PFSK-1 (cell line): Measurements from ENCODE around the gene ZFP82.

Source experiments
- FOXP2 ChIP-seq: optimal IDR thresholded peaks from 2 replicates; pipeline ENCODE3; 2011; ENCODE audit warnings: borderline replicate concordance, control low read depth, inconsistent platforms; ENCODE audit not compliant: insufficient read depth; ENCODE audit errors: extremely low read length, extremely low read depth
- POLR2AphosphoS5 ChIP-seq: IDR thresholded peaks from 2 replicates; pipeline ENCODE4 v1.6.1; 2012; ENCODE audit warnings: low read depth, mild to moderate bottlenecking, control low read depth, low read length, moderate library complexity
- REST ChIP-seq, 2 experiments: IDR thresholded peaks; 2 replicates each; pipeline versions ENCODE4 v1.6.1 to v1.8.0; 2011 to 2012; ENCODE audit warnings: low read depth in 2 of 2, low read length in 2 of 2, control low read depth in 1 of 2, inconsistent platforms in 1 of 2, mild to moderate bottlenecking in 1 of 2, moderate library complexity in 1 of 2; ENCODE audit not compliant: insufficient read depth in 1 of 2
- SIN3A ChIP-seq: IDR thresholded peaks from 2 replicates; pipeline ENCODE4 v1.6.1; 2012; ENCODE audit warnings: mild to moderate bottlenecking, low read length, moderate library complexity, borderline replicate concordance; ENCODE audit not compliant: insufficient read depth
- TAF1 ChIP-seq: IDR thresholded peaks from 2 replicates; pipeline ENCODE4 v1.6.1; 2012; ENCODE audit warnings: low read length, control low read depth, borderline replicate concordance; ENCODE audit not compliant: insufficient read depth

Gene ZFP82

GRCh38 chr19:36441339-36441738 is 22.9 kb upstream of the ZFP82 start:
- TF ChIP-seq TAF1 = no peak
- no peak for TF ChIP-seq SIN3A
- no peak for TF ChIP-seq REST (IDR thresholded peaks at IDR 0.05; ENCODE audit: insufficient read depth in 1 of 2, low read depth in 2 of 2, low read length in 2 of 2)
- TF ChIP-seq POLR2AphosphoS5 = no peak
- no peak for TF ChIP-seq FOXP2

- no peak for TF ChIP-seq REST (IDR thresholded peaks at IDR 0.05; ENCODE audit: insufficient read depth in 1 of 2, low read depth in 2 of 2, low read length in 2 of 2)
- TF ChIP-seq TAF1 = no peak
- no peak for TF ChIP-seq POLR2AphosphoS5
- no peak for TF ChIP-seq FOXP2
- TF ChIP-seq SIN3A = no peak
These were observed 18.1 kb upstream of the ZFP82 start for GRCh38 chr19:36436531-36436930.

GRCh38 chr19:36423925-36424324 is 5.5 kb upstream of the ZFP82 start:
- no peak for TF ChIP-seq FOXP2
- TF ChIP-seq TAF1 = no peak
- TF ChIP-seq POLR2AphosphoS5 = no peak
- TF ChIP-seq SIN3A = no peak
- TF ChIP-seq REST (IDR thresholded peaks at IDR 0.05; ENCODE audit: insufficient read depth in 1 of 2, low read depth in 2 of 2, low read length in 2 of 2) = no peak

- no peak for TF ChIP-seq TAF1
- TF ChIP-seq POLR2AphosphoS5 = no peak
- TF ChIP-seq FOXP2 = no peak
- TF ChIP-seq REST (IDR thresholded peaks at IDR 0.05; ENCODE audit: insufficient read depth in 1 of 2, low read depth in 2 of 2, low read length in 2 of 2) = no peak
- TF ChIP-seq SIN3A = no peak
These were observed 3.5 kb upstream of the ZFP82 start for GRCh38 chr19:36421749-36422481.
